Measurements from ENCODE around the gene CAMK4.
"Not testable (repeated sequence)": the region's sequence is repeated elsewhere in the genome, so short reads cannot be mapped to it uniquely, and the experiment has no call there.

CAMK4 gene

GRCh38 chr5:111236995-111237394 lies 12.8 kb downstream of the CAMK4 start:
- H3K36me3 Mint-ChIP-seq = no peaks in the 10 kb centered on the region
- H3K4me1 Mint-ChIP-seq = no peaks in the 10 kb centered on the region
- no peak for ATAC-seq
- H3K27ac Mint-ChIP-seq = no peak overlapping the region
- no peaks in the 10 kb centered on the region for H3K9me3 Mint-ChIP-seq
- H3K4me3 Mint-ChIP-seq = no peak overlapping the region
- no peaks in the 10 kb centered on the region for H3K27me3 Mint-ChIP-seq

- H3K4me1 Mint-ChIP-seq = no peaks in the 10 kb centered on the region
- H3K27ac Mint-ChIP-seq = no peak overlapping the region
- H3K4me3 Mint-ChIP-seq = no peak overlapping the region
- no peaks in the 10 kb centered on the region for H3K9me3 Mint-ChIP-seq
- H3K36me3 Mint-ChIP-seq = no peaks in the 10 kb centered on the region
- H3K27me3 Mint-ChIP-seq = no peaks in the 10 kb centered on the region
- ATAC-seq = no peak
Observed at GRCh38 chr5:111237470-111237869, 13.3 kb downstream of the CAMK4 start.

GRCh38 chr5:111238431-111239225 lies 14.4 kb downstream of the CAMK4 start:
- H3K27me3 Mint-ChIP-seq = no peaks in the 10 kb centered on the region
- H3K4me1 Mint-ChIP-seq = no peaks in the 10 kb centered on the region
- H3K27ac Mint-ChIP-seq = no peak overlapping the region
- H3K36me3 Mint-ChIP-seq = no peaks in the 10 kb centered on the region
- H3K9me3 Mint-ChIP-seq = no peaks in the 10 kb centered on the region
- no peak for ATAC-seq
- H3K4me3 Mint-ChIP-seq = no peak overlapping the region

- H3K27ac Mint-ChIP-seq = no peak overlapping the region
- H3K9me3 Mint-ChIP-seq = no peaks in the 10 kb centered on the region
- H3K4me1 Mint-ChIP-seq = no peaks in the 10 kb centered on the region
- no peak for ATAC-seq
- H3K27me3 Mint-ChIP-seq = no peaks in the 10 kb centered on the region
- H3K36me3 Mint-ChIP-seq = no peaks in the 10 kb centered on the region
- H3K4me3 Mint-ChIP-seq = no peak overlapping the region
Observed at GRCh38 chr5:111241696-111242095, 17.5 kb downstream of the CAMK4 start.

DNA sequence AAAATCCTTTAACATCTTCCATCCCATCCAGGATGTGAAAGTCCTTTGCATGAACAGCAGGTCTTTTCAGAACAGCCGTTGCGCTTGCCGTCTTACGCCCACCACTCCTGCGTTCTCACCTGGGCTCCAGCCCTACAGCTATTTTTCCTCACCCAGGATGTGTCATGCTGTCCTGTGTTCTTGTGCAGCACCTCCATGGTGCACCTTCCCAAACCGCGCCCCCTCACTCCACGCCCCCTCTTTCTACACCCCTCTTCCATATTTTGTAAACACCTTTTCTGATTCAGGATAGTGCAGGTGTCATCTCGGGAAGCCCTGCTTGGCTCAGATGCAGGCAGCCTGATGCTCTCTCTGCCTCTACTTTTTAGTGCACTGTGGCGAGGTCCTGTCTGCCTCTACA lies 18.4 kb downstream of the CAMK4 start:
- Mint-ChIP-seq H3K27ac (no peak overlapping the region), H3K9me3 (no peaks in the 10 kb centered on the region), H3K36me3 (no peaks in the 10 kb centered on the region), H3K4me1 (no peaks in the 10 kb centered on the region), H3K27me3 (no peaks in the 10 kb centered on the region), H3K4me3 (no peak overlapping the region)
- ATAC-seq = peak; percentile 48

- no peaks in the 10 kb centered on the region for H3K4me1 Mint-ChIP-seq
- no peaks in the 10 kb centered on the region for H3K36me3 Mint-ChIP-seq
- no peaks in the 10 kb centered on the region for H3K9me3 Mint-ChIP-seq
- no peak overlapping the region for H3K27ac Mint-ChIP-seq
- H3K4me3 Mint-ChIP-seq = no peak overlapping the region
- H3K27me3 Mint-ChIP-seq = no peaks in the 10 kb centered on the region
- ATAC-seq = peak; percentile 34
Observed at GRCh38 chr5:111243318-111243717, 19.1 kb downstream of the CAMK4 start.

DNA sequence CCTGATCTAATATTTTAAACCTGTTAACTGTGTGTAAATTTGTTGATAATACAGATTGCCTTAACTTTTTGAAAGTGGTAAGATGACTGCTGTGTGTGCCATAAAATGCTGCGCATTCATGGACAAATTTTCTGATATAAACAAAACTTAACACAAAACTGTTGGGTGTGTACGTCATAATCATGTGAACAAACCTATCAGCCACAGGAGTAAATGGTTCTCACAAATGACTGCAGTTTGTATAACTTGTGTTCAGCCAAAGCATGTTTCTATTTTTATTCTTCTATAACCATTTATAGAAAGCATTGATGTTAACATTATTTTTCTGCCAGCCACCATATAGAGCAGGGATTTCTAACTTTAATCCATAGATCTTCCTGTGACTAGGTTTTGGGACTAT lies 21.5 kb downstream of the CAMK4 start:
- Mint-ChIP-seq H3K9me3 (no peaks in the 10 kb centered on the region), H3K36me3 (no peaks in the 10 kb centered on the region), H3K4me1 (no peaks in the 10 kb centered on the region), H3K27me3 (no peaks in the 10 kb centered on the region), H3K4me3 (no peak overlapping the region), H3K27ac (no peak overlapping the region)
- no peak for ATAC-seq

- ATAC-seq = peak; percentile 25
- Mint-ChIP-seq H3K4me3 (no peak overlapping the region), H3K27me3 (no peaks in the 10 kb centered on the region), H3K9me3 (no peaks in the 10 kb centered on the region), H3K36me3 (no peaks in the 10 kb centered on the region), H3K27ac (no peak overlapping the region), H3K4me1 (no peaks in the 10 kb centered on the region)
Observed at GRCh38 chr5:111246459-111246858, 22.3 kb downstream of the CAMK4 start.

GRCh38 chr5:111248571-111248970 lies 24.4 kb downstream of the CAMK4 start:
- Mint-ChIP-seq H3K27ac (no peak overlapping the region), H3K4me1 (no peaks in the 10 kb centered on the region), H3K4me3 (no peak overlapping the region), H3K9me3 (no peaks in the 10 kb centered on the region), H3K27me3 (no peaks in the 10 kb centered on the region), H3K36me3 (no peaks in the 10 kb centered on the region)
- ATAC-seq = no peak

DNA sequence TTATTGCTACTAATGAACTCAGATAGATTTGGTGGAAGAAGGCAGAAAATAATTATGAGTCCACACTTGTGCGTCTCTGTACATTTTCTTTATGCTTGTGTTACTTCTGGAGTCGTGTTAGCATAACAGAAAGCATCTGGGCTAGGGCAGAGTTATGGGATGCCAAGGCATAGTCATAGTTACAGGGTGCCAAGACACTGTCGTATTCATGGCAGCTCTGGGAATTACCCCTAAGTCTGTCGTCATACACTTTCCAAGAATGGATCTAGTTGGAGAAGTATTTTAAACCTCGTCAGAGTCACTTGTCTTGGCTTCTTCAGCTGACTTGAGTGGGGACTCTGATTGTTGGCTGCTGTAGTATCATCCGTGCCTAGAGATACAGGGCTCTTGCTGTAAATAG lies 27.7 kb downstream of the CAMK4 start:
- no peak for ATAC-seq
- H3K9me3 Mint-ChIP-seq = no peaks in the 10 kb centered on the region
- no peak overlapping the region for H3K27ac Mint-ChIP-seq
- H3K27me3 Mint-ChIP-seq = no peaks in the 10 kb centered on the region
- peaks cover 9% of the 10 kb centered on the region for H3K4me1 Mint-ChIP-seq
- no peaks in the 10 kb centered on the region for H3K36me3 Mint-ChIP-seq
- no peak overlapping the region for H3K4me3 Mint-ChIP-seq

GRCh38 chr5:111252799-111253545 lies 28.8 kb downstream of the CAMK4 start:
- no peaks in the 10 kb centered on the region for H3K27me3 Mint-ChIP-seq
- H3K4me1 Mint-ChIP-seq = peaks cover 9% of the 10 kb centered on the region
- no peak overlapping the region for H3K27ac Mint-ChIP-seq
- no peaks in the 10 kb centered on the region for H3K36me3 Mint-ChIP-seq
- H3K9me3 Mint-ChIP-seq = peaks cover 3% of the 10 kb centered on the region
- ATAC-seq = peak; percentile 42
- no peak overlapping the region for H3K4me3 Mint-ChIP-seq

- peak overlapping the region; percentile 2 for H3K27ac Mint-ChIP-seq
- peaks cover 9% of the 10 kb centered on the region for H3K4me1 Mint-ChIP-seq
- H3K27me3 Mint-ChIP-seq = no peaks in the 10 kb centered on the region
- peak; percentile 77 for ATAC-seq
- H3K4me3 Mint-ChIP-seq = no peak overlapping the region
- H3K36me3 Mint-ChIP-seq = no peaks in the 10 kb centered on the region
- peaks cover 3% of the 10 kb centered on the region for H3K9me3 Mint-ChIP-seq
Observed at GRCh38 chr5:111254613-111255012, 30.4 kb downstream of the CAMK4 start.

GRCh38 chr5:111255169-111255568 lies 31.0 kb downstream of the CAMK4 start:
- H3K4me3 Mint-ChIP-seq = no peak overlapping the region
- H3K36me3 Mint-ChIP-seq = no peaks in the 10 kb centered on the region
- no peak for ATAC-seq
- peaks cover 9% of the 10 kb centered on the region for H3K4me1 Mint-ChIP-seq
- H3K27me3 Mint-ChIP-seq = no peaks in the 10 kb centered on the region
- H3K27ac Mint-ChIP-seq = peak overlapping the region; percentile 2
- H3K9me3 Mint-ChIP-seq = peaks cover 3% of the 10 kb centered on the region

GRCh38 chr5:111256128-111256527 lies 31.9 kb downstream of the CAMK4 start:
- no peak overlapping the region for H3K27ac Mint-ChIP-seq
- H3K4me1 Mint-ChIP-seq = peaks cover 9% of the 10 kb centered on the region
- no peak overlapping the region for H3K4me3 Mint-ChIP-seq

DNA sequence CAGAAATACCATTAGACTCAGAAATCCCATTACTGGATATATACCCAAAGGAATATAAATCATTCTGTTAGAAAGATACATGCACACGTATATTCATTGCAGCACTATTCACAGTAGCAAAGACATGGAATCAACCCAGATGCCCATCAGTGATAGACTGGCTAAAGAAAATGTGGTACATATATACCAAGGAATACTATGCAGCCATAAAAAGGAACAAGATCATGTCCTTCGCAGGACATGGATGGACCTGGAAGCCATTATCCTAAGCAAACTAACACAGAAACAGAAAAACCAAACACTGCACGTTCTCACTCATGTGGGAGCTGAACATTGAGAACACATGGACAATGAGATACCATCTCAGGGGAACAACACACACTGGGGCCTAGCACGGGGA lies 33.4 kb downstream of the CAMK4 start:
- ATAC-seq, H3K4me3 Mint-ChIP-seq, H3K4me1 Mint-ChIP-seq, H3K27ac Mint-ChIP-seq, H3K9me3 Mint-ChIP-seq, H3K36me3 Mint-ChIP-seq, H3K27me3 Mint-ChIP-seq: not testable (repeated sequence)

More at GRCh38 chr5:111256128-111256527, 31.9 kb downstream of the CAMK4 start:
- ATAC-seq = no peak
- H3K36me3 Mint-ChIP-seq = no peaks in the 10 kb centered on the region
- H3K9me3 Mint-ChIP-seq = peaks cover 3% of the 10 kb centered on the region
- no peaks in the 10 kb centered on the region for H3K27me3 Mint-ChIP-seq

- Mint-ChIP-seq H3K27ac (no peak overlapping the region), H3K27me3 (no peaks in the 10 kb centered on the region), H3K4me3 (no peak overlapping the region), H3K4me1 (peaks cover 7% of the 10 kb centered on the region), H3K36me3 (no peaks in the 10 kb centered on the region), H3K9me3 (peaks cover 3% of the 10 kb centered on the region)
- ATAC-seq = no peak
Observed at GRCh38 chr5:111259636-111260035, 35.5 kb downstream of the CAMK4 start.
